ENCODE measurements around the gene DAPK2. TPM values are rescaled to one million over a fixed set of nuclear protein-coding genes. Genes with fewer than 3 reads are reported as not detected.
"Not testable (repeated sequence)": the region's sequence is repeated elsewhere in the genome, so short reads cannot be mapped to it uniquely, and the experiment has no call there.

Gene DAPK2
- total RNA-seq: 1.9 and 2.0 TPM in 2 replicates

GRCh38 chr15:64046421-64047153 is at the start of gene DAPK2:
Gene DAPK2, minus strand, starts transcription at chr15:64046485. Its CDS starts 6,224 bp downstream, at chr15:64040261.
- peak within 1 kb of the TSS; percentile 68 for H3K4me3 Mint-ChIP-seq (ENCODE audit: low read depth)
- H3K4me1 Mint-ChIP-seq (ENCODE audit: low read depth): peaks cover 13% of the 10 kb centered on the region
- H3K27ac Mint-ChIP-seq: no peak within 1 kb of the TSS
- no peaks in the 10 kb centered on the region for H3K36me3 Mint-ChIP-seq (ENCODE audit: low read depth)
- no peaks in the 10 kb centered on the region for H3K9me3 Mint-ChIP-seq
- DNase-seq (ENCODE audit: low spot score): peak; percentile 58
- intact Hi-C loops (cut with micrococcal nuclease): loop anchor here (1.0 to 10.0 kb wide), 4 partner anchors 36 to 294 kb away; no protein-coding TSS in a partner anchor
- peaks cover 28% of the 10 kb centered on the region for H3K27me3 Mint-ChIP-seq (ENCODE audit: low read depth)

DNA sequence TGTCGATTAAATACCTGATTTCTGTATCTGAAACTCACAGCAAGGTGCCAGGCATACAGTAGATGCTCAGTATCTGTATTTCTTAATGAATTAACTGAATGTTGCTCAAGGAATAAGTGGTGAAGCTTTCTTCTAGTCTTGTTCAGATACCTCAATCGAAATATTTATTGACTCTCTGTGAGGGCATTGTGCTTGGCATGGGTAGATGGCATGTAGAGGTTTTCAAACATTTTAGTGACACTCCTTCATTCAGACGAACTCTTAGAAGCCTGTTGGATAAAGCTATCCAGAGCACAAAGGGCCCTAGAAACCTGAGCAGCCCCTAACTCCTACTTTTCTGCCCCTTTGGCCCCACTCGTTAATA is 49.1 kb upstream of the DAPK2 start:
- H3K4me3 Mint-ChIP-seq (ENCODE audit: low read depth): peak overlapping the region; percentile 94
- intact Hi-C loops (cut with micrococcal nuclease): loop anchor here (2.0 to 10.0 kb wide), 3 partner anchors 57 to 289 kb away; partner anchors contain the start of genes CSNK1G1, PCLAF and TRIP4
- H3K36me3 Mint-ChIP-seq (ENCODE audit: low read depth): peaks cover 25% of the 10 kb centered on the region
- H3K27me3 Mint-ChIP-seq (ENCODE audit: low read depth): no peaks in the 10 kb centered on the region
- peaks cover 44% of the 10 kb centered on the region for H3K4me1 Mint-ChIP-seq (ENCODE audit: low read depth)
- no peak for DNase-seq (ENCODE audit: low spot score)
- no peaks in the 10 kb centered on the region for H3K9me3 Mint-ChIP-seq
- peak overlapping the region; percentile 92 for H3K27ac Mint-ChIP-seq

DNA sequence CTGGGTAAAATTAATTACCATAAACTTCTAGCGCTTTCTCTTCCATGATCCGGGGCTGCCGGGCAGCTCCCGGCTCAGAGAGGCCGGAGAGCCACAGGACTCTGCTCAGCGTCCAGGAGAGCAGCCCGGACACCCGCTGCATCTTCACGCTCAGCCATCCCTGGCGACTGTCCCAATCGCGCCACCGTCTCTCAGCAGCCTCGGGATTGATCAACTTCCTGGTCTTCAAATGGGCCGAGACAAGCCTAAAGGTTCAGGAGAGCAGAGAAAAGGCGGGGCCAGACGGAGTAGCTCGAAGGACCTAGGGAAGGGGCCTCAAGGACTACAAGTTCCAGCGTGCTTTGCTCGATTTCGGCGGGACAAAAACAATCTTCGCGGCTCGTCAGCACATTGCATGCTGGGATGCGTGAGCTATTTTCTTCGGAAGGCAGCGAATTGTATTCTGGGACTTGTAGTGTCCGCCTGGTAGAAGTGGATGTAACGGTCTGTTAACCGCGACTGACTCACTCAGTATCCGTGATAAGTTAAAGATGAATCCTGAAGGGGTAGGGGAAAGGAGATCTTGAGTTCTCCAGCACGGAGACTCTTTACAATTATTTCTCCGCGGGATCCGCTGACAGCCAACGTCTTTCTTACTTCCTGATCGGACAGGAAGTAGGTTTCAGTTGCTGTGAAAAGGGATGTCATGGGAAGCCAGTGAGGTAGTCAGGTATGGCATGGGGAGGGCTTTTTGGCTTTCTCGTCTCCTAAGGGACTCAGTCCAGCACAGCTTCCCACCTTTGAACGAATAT is 47.5 kb upstream of the DAPK2 start, which contains the start of gene CIAO2A:
Gene CIAO2A (minus strand): TSS at position 212 of the 791 bp plus-strand sequence. CDS start 70 bp downstream, at position 142.
- intact Hi-C loops (cut with micrococcal nuclease): loop anchor here (2.0 to 10.0 kb wide), 5 partner anchors 59 to 592 kb away; partner anchors contain the start of genes CSNK1G1, PCLAF, TRIP4 and USP3
- peak within 1 kb of the TSS; percentile 94 for H3K4me3 Mint-ChIP-seq (ENCODE audit: low read depth)
- peaks cover 50% of the 10 kb centered on the region for H3K4me1 Mint-ChIP-seq (ENCODE audit: low read depth)
- peak; percentile 93 for DNase-seq (ENCODE audit: low spot score)
- no peaks in the 10 kb centered on the region for H3K9me3 Mint-ChIP-seq
- H3K36me3 Mint-ChIP-seq (ENCODE audit: low read depth): peaks cover 33% of the 10 kb centered on the region
- peak within 1 kb of the TSS; percentile 92 for H3K27ac Mint-ChIP-seq
- no peaks in the 10 kb centered on the region for H3K27me3 Mint-ChIP-seq (ENCODE audit: low read depth)

DNA sequence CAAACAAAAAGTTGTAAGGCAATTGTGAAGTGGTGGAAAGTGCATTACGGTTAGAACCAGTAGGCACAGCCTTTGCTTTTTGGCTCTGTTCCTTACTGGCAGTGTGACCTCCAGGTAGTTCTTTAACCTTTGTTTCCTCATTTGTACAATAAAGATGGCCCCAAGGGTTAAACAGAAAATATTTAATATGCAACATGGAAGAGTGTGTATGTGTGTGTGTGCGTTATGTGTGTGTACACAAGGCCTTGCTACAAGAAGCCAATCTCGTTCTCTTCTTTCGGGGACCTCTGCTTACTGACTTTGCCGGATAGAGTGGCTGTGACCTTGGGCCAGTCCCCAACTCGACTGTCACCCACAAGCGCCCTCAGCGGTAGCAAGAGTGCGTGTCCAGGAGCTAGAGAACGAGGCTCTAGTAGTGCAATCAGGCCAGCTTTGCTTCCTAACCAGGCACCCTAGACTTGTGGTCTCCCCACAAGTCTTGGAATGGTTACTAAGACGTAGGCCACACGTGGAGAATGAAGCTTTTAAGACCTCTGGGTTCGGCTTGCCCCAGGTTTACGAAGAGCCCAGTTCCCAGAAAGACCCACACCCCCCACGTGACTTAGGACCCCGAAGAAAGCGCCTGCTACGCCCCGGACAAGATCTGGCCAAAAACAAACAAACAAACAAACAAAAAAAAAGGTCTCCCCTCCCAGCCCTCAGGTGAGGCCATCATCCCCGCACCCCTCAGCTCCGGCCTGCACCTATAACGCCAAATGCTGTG is 46.8 kb upstream of the DAPK2 start:
- Mint-ChIP-seq H3K27ac (peak overlapping the region; percentile 92), H3K36me3 (ENCODE audit: low read depth) (peaks cover 38% of the 10 kb centered on the region)
- intact Hi-C loops (cut with micrococcal nuclease): loop anchor here (5.0 to 10.0 kb wide), 4 partner anchors 262 to 591 kb away; partner anchors contain the start of genes CSNK1G1, PCLAF, TRIP4 and USP3

GRCh38 chr15:64092075-64092820 is 46.0 kb upstream of the DAPK2 start:
- no peaks in the 10 kb centered on the region for H3K27me3 Mint-ChIP-seq (ENCODE audit: low read depth)
- peaks cover 39% of the 10 kb centered on the region for H3K4me1 Mint-ChIP-seq (ENCODE audit: low read depth)
- DNase-seq (ENCODE audit: low spot score): no peak
- H3K9me3 Mint-ChIP-seq: no peaks in the 10 kb centered on the region
- intact Hi-C loops (cut with micrococcal nuclease): loop anchor here (5.0 to 10.0 kb wide), 4 partner anchors 263 to 590 kb away; partner anchors contain the start of genes CSNK1G1, PCLAF, TRIP4 and USP3
- H3K36me3 Mint-ChIP-seq (ENCODE audit: low read depth): peaks cover 45% of the 10 kb centered on the region
- peak overlapping the region; percentile 94 for H3K4me3 Mint-ChIP-seq (ENCODE audit: low read depth)
- peak overlapping the region; percentile 92 for H3K27ac Mint-ChIP-seq

More for the DNA sequence above, 46.8 kb upstream of the DAPK2 start:
- Mint-ChIP-seq H3K9me3 (no peaks in the 10 kb centered on the region), H3K4me1 (ENCODE audit: low read depth) (peaks cover 47% of the 10 kb centered on the region), H3K4me3 (ENCODE audit: low read depth) (peak overlapping the region; percentile 94), H3K27me3 (ENCODE audit: low read depth) (no peaks in the 10 kb centered on the region)
- DNase-seq (ENCODE audit: low spot score): peak; percentile 40

- no peak overlapping the region for H3K27ac Mint-ChIP-seq
- peaks cover 30% of the 10 kb centered on the region for H3K4me1 Mint-ChIP-seq (ENCODE audit: low read depth)
- H3K27me3 Mint-ChIP-seq (ENCODE audit: low read depth): no peaks in the 10 kb centered on the region
- no peak for DNase-seq (ENCODE audit: low spot score)
- H3K9me3 Mint-ChIP-seq: no peaks in the 10 kb centered on the region
- intact Hi-C loops (cut with micrococcal nuclease): loop anchor here (5.0 to 10.0 kb wide), 4 partner anchors 264 to 588 kb away; partner anchors contain the start of genes CSNK1G1, PCLAF, TRIP4 and USP3
- no peak overlapping the region for H3K4me3 Mint-ChIP-seq (ENCODE audit: low read depth)
- peaks cover 48% of the 10 kb centered on the region for H3K36me3 Mint-ChIP-seq (ENCODE audit: low read depth)
Measured at GRCh38 chr15:64090527-64090926, 44.2 kb upstream of the DAPK2 start.

DNA sequence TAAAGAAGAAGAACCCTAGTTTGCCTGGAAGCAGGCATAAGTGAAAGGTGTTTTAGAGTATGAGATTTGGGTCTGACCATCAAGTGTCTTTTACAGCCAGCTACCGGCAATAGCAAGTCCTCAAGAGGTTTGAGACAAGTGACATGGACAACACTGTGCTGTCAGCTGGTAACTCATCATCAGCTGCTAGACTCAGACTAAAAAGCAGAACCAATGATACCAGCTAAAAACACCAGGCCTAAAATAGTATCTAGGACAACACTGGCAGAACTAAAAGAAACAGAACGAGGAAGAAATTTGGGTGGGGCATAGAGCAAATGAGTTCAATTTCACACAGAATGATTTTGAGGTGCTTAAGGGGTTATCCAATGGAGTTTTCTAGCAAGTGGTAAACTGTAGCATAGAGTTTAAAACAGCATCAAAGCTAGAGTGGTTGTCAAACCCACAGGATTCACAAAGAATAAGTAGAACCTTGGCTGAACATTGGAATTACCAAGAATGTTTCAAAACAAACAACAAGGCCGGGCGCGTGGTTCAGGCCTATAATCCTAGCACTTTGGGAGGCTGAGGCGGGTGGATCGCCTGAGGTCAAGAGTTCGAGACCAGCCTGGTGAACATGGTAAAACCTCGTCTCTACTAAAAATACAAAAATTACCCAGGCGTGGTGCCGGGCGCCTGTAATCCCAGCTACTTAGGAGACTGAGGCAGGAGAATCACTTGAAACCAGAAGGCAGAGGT is 43.4 kb upstream of the DAPK2 start:
- Mint-ChIP-seq H3K27me3 (ENCODE audit: low read depth) (no peaks in the 10 kb centered on the region), H3K4me1 (ENCODE audit: low read depth) (peaks cover 22% of the 10 kb centered on the region), H3K4me3 (ENCODE audit: low read depth) (no peak overlapping the region), H3K9me3 (no peaks in the 10 kb centered on the region), H3K36me3 (ENCODE audit: low read depth) (peaks cover 48% of the 10 kb centered on the region), H3K27ac (no peak overlapping the region)
- DNase-seq (ENCODE audit: low spot score): no peak
- intact Hi-C loops (cut with micrococcal nuclease): loop anchor here (5.0 to 10.0 kb wide), 4 partner anchors 265 to 587 kb away; partner anchors contain the start of genes CSNK1G1, PCLAF, TRIP4 and USP3

DNA sequence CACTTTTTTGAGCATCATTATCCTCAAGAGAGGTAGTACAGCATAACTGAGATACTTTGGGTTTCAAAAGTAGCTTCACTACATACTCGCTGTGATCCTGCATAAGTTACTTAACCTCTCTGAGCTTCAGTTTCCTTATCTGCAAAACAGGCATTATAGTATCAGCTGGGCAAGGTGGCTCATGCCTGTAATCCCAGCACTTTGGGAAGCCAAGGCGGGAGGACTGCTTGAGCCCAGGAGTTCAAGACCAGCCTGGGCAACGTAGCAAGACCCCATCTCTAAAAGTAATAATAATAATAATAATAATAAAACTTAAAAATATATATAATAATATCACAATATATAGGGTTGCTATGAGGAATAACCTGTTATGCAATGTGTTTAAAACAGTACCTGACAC is 36.5 kb upstream of the DAPK2 start:
- peaks cover 31% of the 10 kb centered on the region for H3K36me3 Mint-ChIP-seq (ENCODE audit: low read depth)
- DNase-seq (ENCODE audit: low spot score): no peak

DNA sequence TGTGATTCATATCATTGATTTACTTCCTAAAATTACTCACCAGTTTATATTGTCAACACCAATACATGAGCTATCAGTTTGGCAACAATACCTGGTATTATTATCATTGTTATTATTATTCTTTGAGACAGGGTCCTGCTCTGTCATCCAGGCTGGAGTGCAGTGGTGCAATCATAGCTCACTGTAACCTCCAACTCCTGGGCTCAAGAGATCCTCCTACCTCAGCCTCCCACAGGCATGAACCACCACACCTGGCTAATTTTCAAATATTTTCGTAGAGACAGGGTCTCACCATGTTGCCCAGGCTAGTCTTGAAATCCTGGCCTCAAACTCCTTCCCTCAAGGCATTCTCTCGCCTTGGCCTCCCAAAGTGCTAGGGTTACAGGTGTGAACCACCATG is 27.2 kb upstream of the DAPK2 start:
- H3K9me3 Mint-ChIP-seq; H3K27me3 Mint-ChIP-seq (ENCODE audit: low read depth); DNase-seq (ENCODE audit: low spot score); H3K27ac Mint-ChIP-seq; H3K4me3 Mint-ChIP-seq (ENCODE audit: low read depth); intact Hi-C loops (cut with micrococcal nuclease); H3K4me1 Mint-ChIP-seq (ENCODE audit: low read depth): not testable (repeated sequence)
- peaks cover 36% of the 10 kb centered on the region for H3K36me3 Mint-ChIP-seq (ENCODE audit: low read depth)

More for the DNA sequence above, 36.5 kb upstream of the DAPK2 start:
- H3K9me3 Mint-ChIP-seq: no peaks in the 10 kb centered on the region
- no peaks in the 10 kb centered on the region for H3K27me3 Mint-ChIP-seq (ENCODE audit: low read depth)
- H3K4me3 Mint-ChIP-seq (ENCODE audit: low read depth): no peak overlapping the region
- H3K4me1 Mint-ChIP-seq (ENCODE audit: low read depth): peaks cover 1% of the 10 kb centered on the region
- no peak overlapping the region for H3K27ac Mint-ChIP-seq
- intact Hi-C loops (cut with micrococcal nuclease): no loop called here

DNA sequence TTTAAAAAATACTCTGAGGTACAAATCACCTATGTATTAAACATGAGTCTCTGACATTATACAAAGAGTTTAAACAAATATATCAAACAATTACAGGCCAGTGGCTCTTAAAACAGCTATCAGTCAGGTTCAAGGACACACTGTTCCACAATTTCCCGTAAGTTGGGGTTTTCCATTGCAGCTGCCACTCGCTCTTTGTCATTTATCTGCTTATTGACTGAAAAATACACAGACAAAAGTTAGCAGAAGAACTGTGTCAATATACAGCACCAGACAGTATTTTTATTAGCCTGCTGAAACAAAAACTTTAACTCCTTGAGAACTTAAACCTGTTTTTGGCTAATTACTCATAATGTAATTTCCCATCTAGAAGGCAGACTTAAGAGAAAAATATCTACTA is 26.5 kb upstream of the DAPK2 start:
- Mint-ChIP-seq H3K9me3 (no peaks in the 10 kb centered on the region), H3K4me1 (ENCODE audit: low read depth) (peaks cover 10% of the 10 kb centered on the region), H3K4me3 (ENCODE audit: low read depth) (no peak overlapping the region), H3K27me3 (ENCODE audit: low read depth) (no peaks in the 10 kb centered on the region), H3K36me3 (ENCODE audit: low read depth) (peaks cover 35% of the 10 kb centered on the region), H3K27ac (no peak overlapping the region)
- DNase-seq (ENCODE audit: low spot score): no peak
- intact Hi-C loops (cut with micrococcal nuclease): no loop called here

Data from activated T-helper 2 cell treated with anti-CD3 and anti-CD28 coated beads, Interferon-gamma antibody, Interleukin-2, Interleukin-4, amounts not matched to agents 10 μg/mL and 5 μg/mL and 100 μg/mL, durations not matched to agents 14 hours and 24 hours and 36 hours (primary cell).